Glutamatergic neuron (in vitro differentiated cells): Measurements from ENCODE around the gene NAGLU. TPM values are rescaled to one million over a fixed set of nuclear protein-coding genes. Genes with fewer than 3 reads are reported as not detected.
A peak's percentile ranks its signal among the peaks of the same experiment; 100 is the strongest.

Experiments
- DNase-seq: peaks from one replicate; pipeline ENCODE4 v3.0.0; 2022
- H3K27ac Mint-ChIP-seq: one replicate; pipeline ENCODE4 v1.8.0; 2020; ENCODE audit warnings: mild to moderate bottlenecking, mixed read lengths, inconsistent platforms; ENCODE audit not compliant: unreplicated experiment
- H3K27me3 Mint-ChIP-seq: one replicate; pipeline ENCODE4 v1.8.0; 2020; ENCODE audit warnings: mild to moderate bottlenecking, moderate library complexity, mixed read lengths, inconsistent platforms; ENCODE audit not compliant: unreplicated experiment
- H3K36me3 Mint-ChIP-seq: one replicate; pipeline ENCODE4 v1.8.0; 2020; ENCODE audit warnings: mild to moderate bottlenecking, mixed read lengths, inconsistent platforms; ENCODE audit not compliant: unreplicated experiment
- H3K4me1 Mint-ChIP-seq: one replicate; pipeline ENCODE4 v1.8.0; 2020; ENCODE audit warnings: mild to moderate bottlenecking, low read depth, mixed read lengths, inconsistent platforms; ENCODE audit not compliant: unreplicated experiment
- H3K4me3 Mint-ChIP-seq: one replicate; pipeline ENCODE4 v1.8.0; 2020; ENCODE audit warnings: mild to moderate bottlenecking, mixed read lengths, inconsistent platforms; ENCODE audit not compliant: unreplicated experiment
- H3K9me3 Mint-ChIP-seq: one replicate; pipeline ENCODE4 v1.8.0; 2020; ENCODE audit warnings: mild to moderate bottlenecking, moderate library complexity, mixed read lengths, inconsistent platforms; ENCODE audit not compliant: unreplicated experiment
- CTCF ChIP-seq: fragments of 200-600 bp; sonication (generic); IDR thresholded peaks from one replicate; pipeline ENCODE4 v1.5.0; 2021; ENCODE audit not compliant: partially characterized antibody, unreplicated experiment
- microRNA-seq: library from miRNA; unstranded; fragments of <30 nt; microRNA quantifications from one replicate; pipeline ENCODE4, GENCODE V29; 2020; ENCODE audit not compliant: unreplicated experiment
- total RNA-seq: library from RNA; stranded (reverse); fragmentation: NEBNext Ultra II Directional; extraction: Animal tissue kit (Norgen Biotek cat#: 25700); gene quantifications from one replicate; pipeline ENCODE4 v1.2.1, GENCODE V29; 2021; ENCODE audit not compliant: unreplicated experiment

NAGLU gene
- total RNA-seq, 1 donor from 2014 or later: 42.8 TPM

GRCh38 chr17:42591411-42591810 is 55.4 kb downstream of the NAGLU start:
- no peak for DNase-seq
- no peaks in the 10 kb centered on the region for H3K4me1 Mint-ChIP-seq
- no peak overlapping the region for H3K27ac Mint-ChIP-seq
- H3K27me3 Mint-ChIP-seq: peaks cover 2% of the 10 kb centered on the region
- TF ChIP-seq CTCF: no peak
- H3K4me3 Mint-ChIP-seq: no peak overlapping the region
- no peaks in the 10 kb centered on the region for H3K36me3 Mint-ChIP-seq
- no peaks in the 10 kb centered on the region for H3K9me3 Mint-ChIP-seq

Small RNA genes lying within 50 kb of the gene (microRNA-seq; reads per million reads assigned to microRNA genes)
- gene MIR5010 (39.0 reads per million, percentile 66 among the genes with 10 or more reads in this experiment), gene MIR548AT (1.2 reads per million)

Other genes with a start within 250 kb of the NAGLU start
- 3.4 TPM for gene STAT5A, start 247.7 kb upstream of the NAGLU start, total RNA-seq
- 68.0 TPM for gene STAT3, start 147.8 kb upstream of the NAGLU start, total RNA-seq
- gene CAVIN1, start 113.0 kb upstream of the NAGLU start, total RNA-seq: 0.32 TPM
- 253 TPM for gene ATP6V0A1, start 77.4 kb upstream of the NAGLU start, total RNA-seq
- gene HSD17B1, start 16.7 kb downstream of the NAGLU start, total RNA-seq: 4.1 TPM
- 57.4 TPM for gene COASY, start 25.9 kb downstream of the NAGLU start, total RNA-seq
- 62.5 TPM for gene MLX, start 30.9 kb downstream of the NAGLU start, total RNA-seq
- 12.0 TPM for gene PSMC3IP, start 41.5 kb downstream of the NAGLU start, total RNA-seq
- 88.2 TPM for gene RETREG3, start 73.1 kb downstream of the NAGLU start, total RNA-seq
- gene TUBG1, start 73.4 kb downstream of the NAGLU start, total RNA-seq: 74.2 TPM
- 22.1 TPM for gene TUBG2, start 123.0 kb downstream of the NAGLU start, total RNA-seq
- 40.6 TPM for gene PLEKHH3, start 140.8 kb downstream of the NAGLU start, total RNA-seq
- gene CCR10, start 145.6 kb downstream of the NAGLU start, total RNA-seq: 1.6 TPM
- gene CNTNAP1, start 146.3 kb downstream of the NAGLU start, total RNA-seq: 44.8 TPM
- 32.2 TPM for gene EZH1, start 208.8 kb downstream of the NAGLU start, total RNA-seq
- gene RAMP2, start 225.0 kb downstream of the NAGLU start, total RNA-seq: 4.6 TPM
- gene VPS25, start 237.2 kb downstream of the NAGLU start, total RNA-seq: 84.3 TPM
- 2.7 TPM for gene WNK4, start 244.4 kb downstream of the NAGLU start, total RNA-seq